HepG2 (cell line): Measurements from ENCODE around the gene SLC20A1. TPM values are rescaled to one million over a fixed set of nuclear protein-coding genes. Genes with fewer than 3 reads are reported as not detected.
A peak's percentile ranks its signal among the peaks of the same experiment; 100 is the strongest.

ENCODE experiments used
- ARID5B ChIP-seq: IDR thresholded peaks from 2 replicates; pipeline ENCODE4 v1.4.0; 2020; ENCODE audit warnings: mild to moderate bottlenecking, missing genetic modification reagents
- ARNT2 ChIP-seq: sonication (generic); formaldehyde crosslinking; IDR thresholded peaks from 2 replicates; pipeline ENCODE4 v1.8.0; 2022; ENCODE audit warnings: mild to moderate bottlenecking, low read depth, missing genetic modification reagents, moderate library complexity
- FOSL1 ChIP-seq: sonication (generic); formaldehyde crosslinking; IDR thresholded peaks from 2 replicates; pipeline ENCODE4 v1.9.0; 2021; ENCODE audit warnings: missing genetic modification reagents, borderline replicate concordance
- FOXA1 ChIP-seq, 2 experiments: fragments of 450-650 bp in 1 of 2; sonication (generic) in 1 of 2; formaldehyde crosslinking in 1 of 2; IDR thresholded peaks; 2 replicates each; pipeline versions ENCODE4 v1.4.0 to v1.6.1; 2016 to 2020; ENCODE audit warnings: missing genetic modification reagents in 1 of 2
- FOXJ3 ChIP-seq: sonication (generic); formaldehyde crosslinking; IDR thresholded peaks from 2 replicates; pipeline ENCODE4 v1.4.0; 2020; ENCODE audit warnings: missing genetic modification reagents, mild to moderate bottlenecking, borderline replicate concordance
- IRF2 ChIP-seq: IDR thresholded peaks from 2 replicates; pipeline ENCODE4 v1.6.1; 2018; ENCODE audit warnings: missing genetic modification reagents, missing compliant biosample characterization
- JUN ChIP-seq: sonication (generic); formaldehyde crosslinking; IDR thresholded peaks from 2 replicates; pipeline ENCODE4 v1.4.0; 2020; ENCODE audit warnings: mild to moderate bottlenecking, missing genetic modification reagents
- KLF6 ChIP-seq: IDR thresholded peaks from 2 replicates; pipeline ENCODE4 v1.8.0; 2016; ENCODE audit warnings: missing biosample characterization, missing genetic modification reagents
- NFYC ChIP-seq: IDR thresholded peaks from 2 replicates; pipeline ENCODE4 v1.6.1; 2016; ENCODE audit warnings: missing genetic modification reagents, missing compliant biosample characterization
- POGZ ChIP-seq: sonication (generic); formaldehyde crosslinking; IDR thresholded peaks from 2 replicates; pipeline ENCODE4 v1.4.0; 2020; ENCODE audit warnings: mild to moderate bottlenecking, missing genetic modification reagents
- RBM22 ChIP-seq: fragments of 200-400 bp; formaldehyde crosslinking; optimal IDR thresholded peaks from 2 replicates; pipeline ENCODE3; 2017; ENCODE audit warnings: mild to moderate bottlenecking, low read length, moderate library complexity
- RXRB ChIP-seq: IDR thresholded peaks from 2 replicates; pipeline ENCODE4 v1.6.1; 2016; ENCODE audit warnings: borderline replicate concordance, missing genetic modification reagents, missing compliant biosample characterization
- SAP130 ChIP-seq: IDR thresholded peaks from 2 replicates; pipeline ENCODE4 v1.6.1; 2016; ENCODE audit warnings: low read depth
- SKI ChIP-seq: fragments of 450-650 bp; IDR thresholded peaks from one replicate; pipeline ENCODE4 v1.6.1; 2018; ENCODE audit warnings: mild to moderate bottlenecking; ENCODE audit not compliant: partially characterized antibody
- SOX13 ChIP-seq, 3 experiments: fragments of 450-650 bp in 1 of 3; sonication (generic) in 1 of 3; formaldehyde crosslinking in 1 of 3; IDR thresholded peaks in 2 of 3; conservative IDR thresholded peaks in 1 of 3; 2 replicates each; pipeline versions ENCODE4 v1.5.0 to v1.6.1; 2016 to 2020; ENCODE audit warnings: antibody characterized with exemption in 1 of 3, mild to moderate bottlenecking in 1 of 3, missing compliant biosample characterization in 1 of 3, missing genetic modification reagents in 1 of 3, moderate library complexity in 1 of 3
- SOX6 ChIP-seq, 2 experiments: fragments of 450-650 bp in 1 of 2; sonication (generic) in 1 of 2; formaldehyde crosslinking in 1 of 2; IDR thresholded peaks; 2 replicates each; pipeline versions ENCODE4 v1.4.0 to v1.6.1; 2017 to 2020; ENCODE audit warnings: antibody characterized with exemption in 1 of 2, mild to moderate bottlenecking in 1 of 2, missing genetic modification reagents in 1 of 2
- ZNF230 ChIP-seq: sonication (generic); formaldehyde crosslinking; IDR thresholded peaks from 2 replicates; pipeline ENCODE4 v1.4.0; 2020; ENCODE audit warnings: mild to moderate bottlenecking, missing genetic modification reagents
- ZNF710 ChIP-seq: sonication (generic); formaldehyde crosslinking; IDR thresholded peaks from 2 replicates; pipeline ENCODE4 v1.5.0; 2020; ENCODE audit warnings: mild to moderate bottlenecking, missing genetic modification reagents, borderline replicate concordance
- polyA plus RNA-seq, 8 experiments: library from polyadenylated mRNA; depleted of rRNA in 3 of 8; stranded (reverse) in 7 of 8; unstranded in 1 of 8; fragments of >200 nt; fragmentation: Illumina TruSeq in 4 of 8; extraction: Trizol in 4 of 8; gene quantifications; 2 replicates each; pipeline versions ENCODE4 v1.2.1 to v1.2.3, GENCODE V29; 2011 to 2016; ENCODE audit warnings: low read depth in 4 of 8, missing spikeins in 1 of 8, mixed read lengths in 1 of 8; ENCODE audit not compliant: insufficient read depth in 1 of 8
- total RNA-seq, 5 experiments: library from RNA; depleted of rRNA; stranded (reverse); fragments of >200 nt; fragmentation: Illumina TruSeq; extraction: Trizol; gene quantifications; 2 replicates each; pipeline ENCODE4 v1.2.3, GENCODE V29; 2016; ENCODE audit warnings: low read depth in 1 of 5

The SLC20A1 gene
- total and polyA plus RNA-seq, 2 of the 13 experiments (the other 11 are each of a cell fraction or from before 2014, with no cell fraction given) = 54.0 to 85.9 TPM

- TF ChIP-seq POGZ (CRISPR knock-in tag) (peak; percentile 57; the same call in 1 of the 2 replicates), FOXJ3 (CRISPR knock-in tag) (no peak; the same call in 1 of the 2 replicates), SAP130 (peak; percentile 89), KLF6 (CRISPR knock-in tag) (no peak), ZNF230 (CRISPR knock-in tag) (no peak), ZNF710 (CRISPR knock-in tag) (0 out of 2 replicates have a peak, but pooled peaks have one; percentile 66), ARNT2 (CRISPR knock-in tag) (no peak), SKI (peak; percentile 96), SOX6 (IDR thresholded peaks at IDR 0.05) (no peak), SOX6 (CRISPR knock-in tag; IDR thresholded peaks at IDR 0.05) (peak; percentile 77; the same call in 1 of the 2 replicates), FOSL1 (peak; percentile 71; the same call in 1 of the 2 replicates), FOXA1 (IDR thresholded peaks at IDR 0.05) (peak; percentile 17; the same call in 1 of the 2 replicates), FOXA1 (CRISPR knock-in tag; IDR thresholded peaks at IDR 0.05) (peak; percentile 65), JUN (peak; percentile 93), IRF2 (CRISPR knock-in tag) (peak; percentile 59; the same call in 1 of the 2 replicates), SOX13 (IDR thresholded peaks at IDR 0.05) (no peak), SOX13 (CRISPR knock-in tag; conservative IDR thresholded peaks at IDR 0.05 in 1 of 2, IDR thresholded peaks at IDR 0.05 in 1 of 2) (peak in 1 of 2 experiments; percentile 52; a peak in 1 of 4 replicates), NFYC (peak; percentile 46; the same call in 1 of the 2 replicates), ARID5B (CRISPR knock-in tag) (peak; percentile 94), RBM22 (no peak), RXRB (peak; percentile 92)
Observed at GRCh38 chr2:112692495-112692911, 46.8 kb downstream of the SLC20A1 start (continued).
